Activated T-cell treated with anti-CD3 and anti-CD28 coated beads for 4 hours (primary cell): ENCODE measurements around the gene RNF220.

ENCODE experiments used
- DNase-seq: peaks from one replicate; pipeline ENCODE4 v3.0.0-alpha.2; 2020

The RNF220 gene

DNA sequence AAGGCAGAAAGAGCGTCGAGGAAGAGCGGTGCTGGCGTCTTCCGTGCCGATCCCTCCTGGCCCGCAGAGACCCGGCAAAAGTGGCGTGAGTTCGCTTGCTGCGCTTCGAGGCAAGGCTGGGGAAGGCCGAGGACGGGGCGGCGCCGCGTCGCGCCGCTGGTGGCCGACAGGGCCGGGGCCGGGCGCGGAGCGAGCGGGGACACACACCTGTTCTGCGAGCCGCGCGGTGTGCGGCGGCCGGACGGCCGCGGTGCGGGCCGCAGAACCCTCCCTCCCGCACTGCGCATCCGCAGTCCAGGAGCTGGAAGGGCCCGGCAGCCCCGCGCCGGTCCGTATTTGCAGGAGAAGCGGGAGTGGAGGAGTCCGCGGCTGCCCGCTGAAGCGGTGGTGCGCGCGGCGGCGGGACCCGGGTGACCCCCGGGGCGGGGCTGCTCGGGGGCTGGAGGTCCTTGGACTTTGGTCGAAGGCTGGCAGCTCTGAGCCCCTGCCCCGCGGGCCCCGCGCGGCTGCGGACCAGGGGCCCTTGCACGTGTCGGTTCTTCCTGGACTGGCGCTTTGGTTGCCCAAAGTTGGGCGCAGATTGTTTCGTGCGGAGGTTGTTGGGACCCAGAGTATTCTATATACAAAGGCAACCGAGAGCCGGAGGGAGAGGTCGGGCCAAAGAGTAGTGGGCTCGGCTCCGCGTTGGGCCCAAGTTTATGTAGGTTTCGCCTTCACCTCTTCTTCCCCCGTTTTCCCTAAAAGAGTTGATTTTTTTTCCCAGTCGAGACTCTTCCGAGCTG, 2.6 kb downstream of the RNF220 start:
- no peak for DNase-seq

DNA sequence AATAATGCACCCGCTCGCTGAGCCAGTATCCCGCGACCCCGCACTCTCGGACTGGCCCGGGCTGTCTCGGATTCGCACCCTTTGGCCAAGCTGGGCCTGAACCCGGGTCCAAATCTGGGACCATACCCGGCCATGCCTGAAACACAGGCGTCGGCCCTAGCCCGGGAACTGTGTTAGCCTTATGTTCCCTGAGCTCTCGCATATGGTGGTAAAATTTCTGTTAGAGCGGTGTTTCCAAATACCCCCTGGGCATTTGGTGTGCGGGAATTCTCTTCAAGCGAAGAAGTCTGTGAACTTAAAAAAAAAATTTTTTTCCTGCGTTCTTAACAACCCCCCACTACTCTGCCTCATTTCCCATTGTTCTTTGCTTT, 3.1 kb downstream of the RNF220 start:
- DNase-seq = no peak

GRCh38 chr1:44408632-44409602, 3.9 kb downstream of the RNF220 start:
- no peak for DNase-seq

GRCh38 chr1:44409757-44410156, 4.7 kb downstream of the RNF220 start:
- DNase-seq = no peak

DNA sequence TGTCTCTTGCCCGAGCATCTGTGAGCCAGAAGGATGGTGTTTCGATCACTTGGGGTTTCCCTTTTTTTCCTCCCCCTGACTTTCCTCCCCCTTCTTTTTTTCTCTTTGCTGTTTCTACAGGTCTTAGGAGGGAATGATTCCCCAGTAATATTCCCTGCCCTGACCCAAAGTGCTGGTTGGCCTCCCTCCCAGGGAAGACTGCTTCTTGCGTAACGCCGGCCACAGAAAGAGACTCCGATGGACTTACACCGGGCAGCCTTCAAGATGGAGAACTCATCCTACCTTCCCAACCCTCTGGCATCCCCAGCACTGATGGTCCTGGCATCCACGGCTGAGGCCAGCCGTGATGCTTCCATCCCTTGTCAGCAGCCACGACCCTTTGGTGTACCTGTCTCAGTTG, 6.8 kb downstream of the RNF220 start:
- DNase-seq = no peak

DNA sequence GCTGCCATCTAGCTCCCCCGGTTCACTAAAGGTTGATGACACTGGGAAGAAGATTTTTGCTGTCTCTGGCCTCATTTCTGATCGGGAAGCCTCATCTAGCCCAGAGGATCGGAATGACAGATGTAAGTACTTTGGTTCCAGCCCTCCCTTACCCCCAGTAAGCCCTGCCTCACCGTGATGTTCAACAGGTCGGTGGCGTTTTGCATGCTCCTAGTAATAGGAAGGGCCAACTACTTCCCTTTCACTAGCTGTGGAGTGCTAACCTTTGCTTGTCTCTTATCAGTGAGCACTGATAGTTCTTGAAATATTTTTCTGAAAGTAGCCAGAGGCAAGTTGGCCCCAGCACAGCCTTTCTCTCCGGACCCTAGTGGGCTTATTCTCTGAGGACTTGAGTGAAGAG, 7.5 kb downstream of the RNF220 start:
- DNase-seq = no peak

DNA sequence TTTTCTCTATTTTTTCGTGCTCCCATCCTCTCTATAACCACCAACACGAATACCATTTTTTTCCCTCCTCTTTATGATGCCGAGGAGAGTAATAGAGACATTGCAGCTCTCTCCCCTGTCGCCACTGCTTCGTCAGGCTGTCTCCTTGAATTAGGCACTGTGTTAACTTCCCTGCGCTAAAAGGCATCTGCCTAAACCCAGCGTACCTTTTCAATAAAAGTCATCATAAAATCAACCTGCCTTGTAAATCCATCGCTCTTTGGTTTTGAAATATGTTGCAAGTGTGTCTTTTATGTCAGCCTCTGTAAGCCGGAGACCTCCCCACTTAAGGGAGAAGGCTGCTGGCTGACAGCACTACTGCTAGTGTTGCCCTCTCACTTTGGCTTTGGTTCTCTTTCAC, 8.7 kb downstream of the RNF220 start:
- no peak for DNase-seq

DNA sequence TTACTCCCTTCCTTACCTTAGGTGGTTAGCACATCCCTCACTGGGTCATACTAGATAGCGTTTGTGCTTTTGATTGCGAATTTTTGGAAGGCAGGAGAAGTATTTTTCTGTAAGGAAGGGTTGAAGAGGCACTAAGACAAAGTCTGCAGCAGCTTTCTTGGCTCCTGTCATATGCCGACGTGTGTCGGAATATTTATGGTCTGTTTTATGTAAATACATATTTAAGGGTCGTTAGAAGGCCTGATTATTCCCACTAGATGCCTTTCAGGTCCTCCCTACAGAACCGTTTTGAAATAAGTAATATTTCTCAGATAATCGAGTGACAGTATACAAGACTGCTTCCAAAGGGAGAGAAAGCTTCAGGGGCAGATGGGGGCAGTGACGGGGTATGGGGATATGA, 10.0 kb downstream of the RNF220 start:
- no peak for DNase-seq

DNA sequence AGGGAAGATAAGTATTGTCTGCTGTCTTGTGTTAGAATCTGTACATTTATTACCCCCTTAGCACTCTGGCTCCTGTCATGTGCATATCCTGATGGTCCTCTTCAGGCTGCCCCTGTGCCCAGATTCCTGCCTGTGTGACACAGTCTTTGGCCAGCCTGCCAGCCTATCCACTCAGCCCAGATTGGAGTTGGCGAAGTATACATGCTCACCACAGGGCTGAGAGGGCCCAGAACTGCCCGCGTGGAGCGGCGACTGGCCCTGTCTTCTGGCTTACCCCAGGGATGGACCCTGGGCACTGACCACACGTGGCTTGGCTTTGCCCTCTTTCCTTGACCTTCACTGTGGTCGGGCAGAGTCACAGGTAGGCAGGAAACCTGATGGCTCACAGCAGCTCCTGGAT, 11.4 kb downstream of the RNF220 start:
- DNase-seq = no peak

- DNase-seq = no peak
Observed at GRCh38 chr1:44417351-44418021, 12.4 kb downstream of the RNF220 start.

DNA sequence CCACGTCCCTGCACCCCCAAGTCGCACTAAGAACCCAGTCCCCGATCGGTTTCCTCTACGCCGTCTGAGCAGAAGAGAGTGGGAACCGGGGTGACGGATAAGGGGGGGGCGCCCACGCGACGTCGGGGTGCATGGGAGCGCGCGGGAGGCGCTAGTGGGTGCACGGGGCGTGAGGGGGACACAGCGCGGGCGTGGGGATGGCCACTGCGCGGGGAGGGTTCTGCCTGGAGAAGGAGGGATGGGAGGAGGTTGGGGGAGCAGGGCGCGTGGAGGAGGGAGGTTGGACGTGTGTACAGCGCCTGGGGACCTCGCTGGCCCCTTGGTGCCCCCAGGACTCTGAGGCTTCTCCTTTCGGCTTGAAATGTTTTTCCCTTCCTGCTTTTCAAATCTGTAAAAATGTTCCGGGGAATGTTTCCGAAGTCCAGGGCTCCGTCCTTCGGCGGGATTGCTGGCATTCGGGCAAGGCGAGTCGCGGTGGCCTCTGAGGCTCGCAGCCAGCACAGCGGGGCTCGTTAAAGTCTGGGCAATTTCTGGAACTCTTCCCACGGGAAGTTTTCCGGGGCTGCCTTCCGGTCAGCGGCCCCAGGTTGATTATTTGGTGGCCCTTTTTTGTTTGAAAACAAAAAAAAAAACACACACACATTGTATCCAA, 13.1 kb downstream of the RNF220 start:
- DNase-seq = no peak

DNA sequence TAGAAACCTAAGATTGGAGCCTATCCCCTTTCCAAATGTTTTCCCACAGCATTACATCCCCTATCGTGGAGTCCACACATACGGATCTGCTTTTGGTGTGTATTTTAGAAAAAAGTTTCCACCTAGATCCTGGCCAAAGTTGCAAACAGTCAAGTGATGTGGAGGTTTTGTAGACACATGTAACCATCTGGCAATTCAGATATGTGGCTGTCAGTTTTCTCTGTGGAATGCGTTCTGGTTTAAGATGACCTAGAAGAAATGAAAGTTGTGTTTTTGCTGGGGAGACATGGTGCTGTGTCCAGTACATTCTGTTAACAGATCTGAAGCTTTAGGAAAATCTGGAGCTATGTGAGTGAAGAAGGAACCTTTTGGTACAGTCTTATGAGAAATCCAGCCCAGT, 14.8 kb downstream of the RNF220 start:
- DNase-seq = no peak

DNA sequence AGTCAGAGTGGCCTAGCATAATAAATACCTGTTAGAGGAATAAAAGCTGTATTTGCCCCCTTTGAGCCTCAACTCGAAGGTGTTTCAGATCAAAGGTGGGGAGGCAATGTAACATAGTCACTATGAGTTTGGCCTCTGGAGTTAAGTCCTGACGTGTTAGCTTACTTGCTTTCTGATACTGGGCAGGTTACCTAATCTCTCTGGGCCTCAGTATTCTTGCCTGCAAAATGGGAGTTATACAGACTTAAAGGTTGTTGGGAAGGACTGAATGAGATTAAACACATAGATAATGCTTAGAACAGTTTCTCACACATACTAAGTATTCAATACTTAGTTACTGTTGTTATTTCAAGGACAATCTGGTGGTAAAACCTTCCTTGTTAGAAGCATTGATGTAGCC, 15.5 kb downstream of the RNF220 start:
- no peak for DNase-seq

GRCh38 chr1:44421446-44421884, 16.4 kb downstream of the RNF220 start:
- DNase-seq = no peak

GRCh38 chr1:44422161-44422560, 17.1 kb downstream of the RNF220 start:
- no peak for DNase-seq

DNA sequence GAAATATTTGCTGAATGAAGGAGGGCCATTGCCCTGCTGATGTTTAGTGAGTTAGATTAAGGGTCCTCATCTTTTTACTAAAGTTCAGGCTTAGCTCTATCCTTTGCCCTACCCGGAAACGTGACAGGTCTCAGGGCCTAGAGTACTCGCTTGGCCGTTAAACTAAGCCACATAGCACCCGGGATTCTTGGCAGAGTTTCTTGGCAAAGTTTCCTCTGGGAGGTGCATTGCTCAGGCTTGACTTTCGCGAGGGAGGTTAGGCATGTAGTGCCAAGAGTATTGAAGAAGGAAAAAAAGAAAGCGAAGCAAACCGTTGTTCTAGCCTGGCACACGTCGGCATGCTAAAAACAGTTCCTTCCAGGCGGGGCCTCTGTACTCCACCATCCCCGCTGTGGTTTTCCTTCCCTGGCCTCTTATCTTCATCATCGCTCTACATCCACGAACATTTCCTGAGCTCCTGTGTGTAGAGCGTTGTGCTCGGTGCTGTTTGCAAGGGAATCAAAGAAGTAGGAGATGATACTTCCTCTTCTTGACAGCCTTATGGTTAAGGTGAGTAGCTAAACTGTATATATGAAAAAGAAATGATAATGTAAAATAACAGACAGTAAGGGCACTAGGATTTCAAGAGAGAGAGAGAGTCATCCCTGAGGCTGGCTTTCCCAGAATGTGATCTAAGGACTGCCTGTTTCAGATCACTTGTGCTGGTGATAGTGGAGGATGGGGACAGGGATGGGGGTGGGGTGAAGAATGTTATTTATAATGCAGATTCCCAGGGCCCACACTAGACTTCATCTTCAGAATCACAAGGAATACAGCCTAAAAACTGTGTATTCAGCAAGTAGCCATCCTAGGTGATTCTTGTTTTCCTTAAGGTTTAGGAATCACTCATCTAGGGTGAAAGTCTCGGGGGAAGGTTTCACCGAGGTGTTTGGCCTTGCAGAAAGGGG, 18.8 kb downstream of the RNF220 start:
- no peak for DNase-seq

DNA sequence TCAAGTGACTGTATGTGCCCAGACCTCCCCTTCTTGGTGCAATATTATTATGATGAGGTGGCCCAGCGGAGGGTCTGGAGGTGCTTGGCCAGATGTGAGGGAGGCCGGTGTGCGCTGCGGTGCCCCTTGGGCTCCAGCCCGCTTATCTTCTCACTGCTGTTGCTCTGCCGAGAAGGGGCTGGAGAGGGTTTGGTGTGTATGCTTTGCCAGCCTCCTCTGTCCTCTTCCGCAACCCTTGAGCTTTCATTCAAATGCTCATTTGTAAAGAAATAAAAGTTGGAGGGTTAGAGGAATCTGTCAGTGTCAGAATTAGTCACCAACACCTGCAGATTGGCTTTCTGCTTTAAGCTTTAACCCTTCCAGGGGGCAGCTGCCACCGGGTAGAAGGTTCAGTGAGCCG, 19.7 kb downstream of the RNF220 start:
- DNase-seq = no peak

DNA sequence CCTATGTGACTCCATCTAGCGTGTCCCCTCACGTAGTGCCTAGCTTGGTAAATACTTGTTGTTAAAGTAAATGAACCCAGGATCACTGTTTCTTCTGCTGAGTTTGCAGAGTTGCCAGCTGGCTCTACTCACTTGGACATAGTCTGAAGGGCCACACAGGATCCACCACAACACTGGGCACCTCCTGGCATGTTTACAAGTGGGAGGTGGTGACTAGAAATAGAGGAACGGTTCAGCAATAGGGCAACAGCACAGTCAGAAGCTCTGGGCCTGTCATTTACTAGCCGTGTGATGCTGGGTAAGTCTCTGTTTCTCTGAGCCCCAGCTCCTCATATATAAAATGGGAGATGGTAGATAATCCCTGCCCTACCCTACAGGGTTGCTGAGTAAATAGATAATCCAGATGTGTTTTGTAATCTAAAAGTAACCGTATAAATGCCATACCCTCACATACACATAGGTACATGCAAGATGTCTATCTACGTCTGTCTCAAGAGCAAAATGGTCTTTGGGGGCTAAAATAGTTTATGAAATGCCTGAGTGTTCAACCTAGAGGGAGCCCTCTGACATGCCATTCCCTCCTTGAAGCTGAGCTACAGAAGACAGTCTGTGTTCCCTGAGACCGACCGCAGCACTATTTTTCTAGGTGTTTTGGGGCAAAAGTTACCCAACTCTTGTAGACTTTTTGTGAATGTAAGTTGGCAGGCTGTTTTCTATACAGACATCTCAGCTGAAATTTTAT, 20.5 kb downstream of the RNF220 start:
- DNase-seq = no peak

- DNase-seq = no peak
Observed at GRCh38 chr1:44431861-44432260, 26.8 kb downstream of the RNF220 start.

DNA sequence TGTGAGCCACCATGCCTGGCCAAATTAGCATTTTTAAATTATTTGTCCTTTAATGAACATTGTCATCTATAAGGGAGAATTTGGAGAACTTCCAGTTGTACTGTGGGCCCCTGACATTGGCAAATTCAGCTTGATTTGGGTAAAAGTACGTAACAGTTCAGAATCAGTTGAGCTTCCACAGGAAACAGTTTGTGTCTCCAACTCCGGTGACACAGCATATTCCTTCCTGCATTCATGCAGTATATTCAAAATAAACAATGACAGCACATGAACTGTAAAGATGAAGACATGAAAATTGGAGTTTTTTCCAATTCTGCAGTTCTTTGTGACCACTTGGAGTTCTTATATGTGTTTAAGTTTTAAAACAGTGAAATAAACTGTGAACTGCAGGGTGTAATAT, 28.2 kb downstream of the RNF220 start:
- no peak for DNase-seq
